GM19438 (cell line): ENCODE data around the gene GALNS.

ENCODE experiments used
- ATAC-seq: cut with Tn5 transposase; IDR thresholded peaks from one replicate; pipeline ENCODE4 v1.9.1; 2021; ENCODE audit warnings: low read depth; ENCODE audit not compliant: unreplicated experiment

GALNS gene

GRCh38 chr16:88809068-88809675 is 47.6 kb downstream of the GALNS start:
- ATAC-seq: no peak

- no peak for ATAC-seq
Observed at GRCh38 chr16:88807626-88808453, 48.9 kb downstream of the GALNS start.

- no peak for ATAC-seq
Observed at GRCh38 chr16:88807142-88807625, 49.6 kb downstream of the GALNS start.

- no peak for ATAC-seq
Observed at GRCh38 chr16:88806491-88807111, 50.1 kb downstream of the GALNS start.

- no peak for ATAC-seq
Observed at GRCh38 chr16:88805887-88806393, 50.8 kb downstream of the GALNS start.

- ATAC-seq: no peak
Observed at GRCh38 chr16:88805340-88805715, 51.4 kb downstream of the GALNS start.

GRCh38 chr16:88804552-88805339 is 52.0 kb downstream of the GALNS start:
- ATAC-seq: no peak

GRCh38 chr16:88804173-88804551 is 52.6 kb downstream of the GALNS start:
- ATAC-seq: no peak

- ATAC-seq: no peak
Observed at GRCh38 chr16:88803264-88803987, 53.3 kb downstream of the GALNS start, which contains the start of gene CDT1. CDT1 (plus strand) TSS chr16:88803789; CDS start chr16:88803832, 43 bp downstream.

- no peak for ATAC-seq
Observed at GRCh38 chr16:88800277-88800592, 56.5 kb downstream of the GALNS start.

- ATAC-seq: no peak
Observed at GRCh38 chr16:88799569-88800276, 57.0 kb downstream of the GALNS start.

GRCh38 chr16:88798772-88799455 is 57.8 kb downstream of the GALNS start:
- no peak for ATAC-seq

- no peak for ATAC-seq
Observed at GRCh38 chr16:88798073-88798472, 58.7 kb downstream of the GALNS start.

GRCh38 chr16:88796278-88796677 is 60.5 kb downstream of the GALNS start:
- ATAC-seq: no peak

GRCh38 chr16:88793251-88793954 is 63.3 kb downstream of the GALNS start:
- no peak for ATAC-seq

- no peak for ATAC-seq
Observed at GRCh38 chr16:88792668-88793250, 64.0 kb downstream of the GALNS start.

GRCh38 chr16:88792078-88792550 is 64.6 kb downstream of the GALNS start:
- no peak for ATAC-seq
